Mesothelial cell of epicardium (in vitro differentiated cells): ENCODE results near the gene ADO. TPM values are rescaled to one million over a fixed set of nuclear protein-coding genes. Genes with fewer than 3 reads are reported as not detected.
A peak's percentile ranks its signal among the peaks of the same experiment; 100 is the strongest.

ENCODE experiments used
- DNase-seq, 2 experiments: peaks; one replicate each; pipeline ENCODE4 v3.0.0; 2021; ENCODE audit warnings: low spot score in 2 of 2; ENCODE audit not compliant: unreplicated experiment in 2 of 2
- H3K27ac Mint-ChIP-seq: 2 replicates; pipeline ENCODE4 v1.8.0; 2021; ENCODE audit warnings: mixed read lengths
- H3K27me3 Mint-ChIP-seq: 2 replicates; pipeline ENCODE4 v1.8.0; 2021; ENCODE audit warnings: low read depth, mixed read lengths
- H3K36me3 Mint-ChIP-seq: 2 replicates; pipeline ENCODE4 v1.8.0; 2021; ENCODE audit warnings: mixed read lengths
- H3K4me1 Mint-ChIP-seq: 2 replicates; pipeline ENCODE4 v1.8.0; 2021; ENCODE audit warnings: mixed read lengths
- H3K4me3 Mint-ChIP-seq: 2 replicates; pipeline ENCODE4 v1.8.0; 2021; ENCODE audit warnings: mild to moderate bottlenecking, moderate library complexity, mixed read lengths
- H3K9me3 Mint-ChIP-seq: 2 replicates; pipeline ENCODE4 v1.8.0; 2021; ENCODE audit warnings: mixed read lengths
- CTCF ChIP-seq: fragments of 200-600 bp; sonication (generic); IDR thresholded peaks from one replicate; pipeline ENCODE4 v1.5.0; 2021; ENCODE audit warnings: antibody characterized with exemption; ENCODE audit not compliant: unreplicated experiment
- total RNA-seq: library from RNA; stranded (reverse); gene quantifications from 3 replicates; pipeline ENCODE4 v1.2.1, GENCODE V29; 2021

The ADO gene
- total RNA-seq, 1 donor from 2014 or later, result 20.1 TPM

GRCh38 chr10:62814756-62815380 is 10.3 kb downstream of the ADO start:
- Mint-ChIP-seq H3K27me3 (peaks cover 85% of the 10 kb centered on the region), H3K27ac (no peak overlapping the region), H3K9me3 (no peaks in the 10 kb centered on the region), H3K4me3 (peak overlapping the region; percentile 85), H3K4me1 (peaks cover 33% of the 10 kb centered on the region), H3K36me3 (peaks cover 2% of the 10 kb centered on the region)
- peak in 1 of 2 experiments; percentile 46 for DNase-seq
- TF ChIP-seq CTCF, result no peak

- no peaks in the 10 kb centered on the region for H3K9me3 Mint-ChIP-seq
- H3K4me3 Mint-ChIP-seq, result peak overlapping the region; percentile 85
- no peak for TF ChIP-seq CTCF
- peak overlapping the region; percentile 95 for H3K27ac Mint-ChIP-seq
- H3K36me3 Mint-ChIP-seq, result peaks cover 2% of the 10 kb centered on the region
- peaks cover 33% of the 10 kb centered on the region for H3K4me1 Mint-ChIP-seq
- H3K27me3 Mint-ChIP-seq, result peaks cover 91% of the 10 kb centered on the region
- DNase-seq, result peak in 1 of 2 experiments; percentile 45
Observed at GRCh38 chr10:62815381-62816075, 11.0 kb downstream of the ADO start.

- DNase-seq, result no peak
- peak overlapping the region; percentile 95 for H3K27ac Mint-ChIP-seq
- H3K9me3 Mint-ChIP-seq, result no peaks in the 10 kb centered on the region
- peaks cover 92% of the 10 kb centered on the region for H3K27me3 Mint-ChIP-seq
- peak overlapping the region; percentile 85 for H3K4me3 Mint-ChIP-seq
- peaks cover 33% of the 10 kb centered on the region for H3K4me1 Mint-ChIP-seq
- peaks cover 2% of the 10 kb centered on the region for H3K36me3 Mint-ChIP-seq
- no peak for TF ChIP-seq CTCF
Observed at GRCh38 chr10:62816076-62816330, 11.5 kb downstream of the ADO start.

- TF ChIP-seq CTCF, result no peak
- peak; percentile 81 to 92 for DNase-seq
- H3K27me3 Mint-ChIP-seq, result peaks cover 92% of the 10 kb centered on the region
- peak within 1 kb of the TSS; percentile 95 for H3K27ac Mint-ChIP-seq
- no peaks in the 10 kb centered on the region for H3K9me3 Mint-ChIP-seq
- H3K4me3 Mint-ChIP-seq, result peak within 1 kb of the TSS; percentile 85
- peaks cover 2% of the 10 kb centered on the region for H3K36me3 Mint-ChIP-seq
- peaks cover 33% of the 10 kb centered on the region for H3K4me1 Mint-ChIP-seq
Observed at GRCh38 chr10:62816331-62817120, 12.0 kb downstream of the ADO start, which contains the start of gene EGR2. TSS of gene EGR2 (minus strand) at chr10:62816366. CDS start at chr10:62816029, 337 bp downstream.

GRCh38 chr10:62817121-62817765 is 12.7 kb downstream of the ADO start:
- peaks cover 94% of the 10 kb centered on the region for H3K27me3 Mint-ChIP-seq
- peak in 1 of 2 experiments; percentile 54 for DNase-seq
- no peaks in the 10 kb centered on the region for H3K9me3 Mint-ChIP-seq
- H3K4me1 Mint-ChIP-seq, result peaks cover 33% of the 10 kb centered on the region
- H3K27ac Mint-ChIP-seq, result peak overlapping the region; percentile 95
- H3K36me3 Mint-ChIP-seq, result no peaks in the 10 kb centered on the region
- TF ChIP-seq CTCF, result no peak
- peak overlapping the region; percentile 85 for H3K4me3 Mint-ChIP-seq
